Stimulated activated CD8-positive, alpha-beta memory T cell treated with anti-CD3 and anti-CD28 coated beads, Interleukin-15, amount 100 ng/mL, for 48 hours (primary cell): ENCODE measurements around the gene KRTAP26-1.

Source experiments
- DNase-seq, 2 donors: peaks; one replicate each; pipeline ENCODE4 v3.0.0-alpha.2; 2020; ENCODE audit warnings: low read depth in 2 of 2

Gene KRTAP26-1, protein sequence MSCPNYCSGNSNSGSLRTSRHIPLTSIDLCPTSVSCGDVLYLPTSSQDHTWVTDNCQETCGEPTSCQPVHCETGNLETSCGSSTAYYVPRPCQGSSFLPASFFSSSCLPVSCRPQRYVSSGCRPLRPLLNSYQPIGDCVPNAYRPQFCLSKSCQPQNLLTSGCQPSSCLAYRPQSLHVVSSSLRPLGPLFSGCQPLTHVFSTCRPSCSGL

GRCh38 chr21:30320215-30320614, at the start of gene KRTAP26-1:
TSS of gene KRTAP26-1 (minus strand) at chr21:30320315. CDS start at chr21:30320035, 280 bp downstream.
- no peak for DNase-seq

- no peak for DNase-seq
Measured at GRCh38 chr21:30355906-30356305, 35.8 kb upstream of the KRTAP26-1 start.

- DNase-seq, result no peak
Measured at GRCh38 chr21:30354308-30355005, 34.3 kb upstream of the KRTAP26-1 start.

DNA sequence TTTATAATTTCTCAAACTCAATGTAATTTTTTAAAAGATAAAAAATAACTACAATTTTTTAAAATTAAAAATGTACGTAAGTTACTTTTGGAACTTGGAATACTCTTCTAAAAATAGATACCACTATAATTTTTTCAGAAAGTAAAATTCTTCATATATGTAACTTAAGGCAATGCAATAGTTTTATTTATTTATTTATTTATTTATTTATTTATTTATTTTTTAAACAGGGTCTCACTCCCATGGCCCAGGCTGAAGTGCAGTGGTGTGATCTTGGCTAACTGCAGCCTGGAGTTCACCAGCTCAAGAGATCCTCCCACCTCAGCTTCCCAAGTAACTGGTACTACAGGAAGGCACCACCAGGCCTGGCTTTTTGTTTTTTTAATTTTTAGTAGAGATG, 31.4 kb upstream of the KRTAP26-1 start:
- DNase-seq, result no peak

DNA sequence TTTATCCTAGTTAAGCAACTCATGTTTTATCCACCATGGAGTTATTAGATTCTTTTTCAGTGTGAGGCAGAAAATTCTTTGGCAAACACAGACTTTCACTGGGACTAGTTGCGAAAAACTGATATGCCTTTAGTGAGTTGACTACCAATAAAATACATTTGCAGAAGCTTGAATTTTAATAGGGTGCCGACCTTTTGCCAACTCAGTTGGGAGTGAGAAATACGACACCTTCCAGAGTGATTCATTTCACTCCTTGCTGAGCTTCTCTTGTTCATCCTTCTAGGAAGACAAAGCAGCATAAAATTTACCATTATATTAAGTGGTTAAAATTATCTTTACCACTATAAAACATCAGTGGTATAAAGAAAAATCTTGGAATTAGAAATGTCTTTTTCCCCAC, 29.5 kb upstream of the KRTAP26-1 start:
- no peak for DNase-seq

DNA sequence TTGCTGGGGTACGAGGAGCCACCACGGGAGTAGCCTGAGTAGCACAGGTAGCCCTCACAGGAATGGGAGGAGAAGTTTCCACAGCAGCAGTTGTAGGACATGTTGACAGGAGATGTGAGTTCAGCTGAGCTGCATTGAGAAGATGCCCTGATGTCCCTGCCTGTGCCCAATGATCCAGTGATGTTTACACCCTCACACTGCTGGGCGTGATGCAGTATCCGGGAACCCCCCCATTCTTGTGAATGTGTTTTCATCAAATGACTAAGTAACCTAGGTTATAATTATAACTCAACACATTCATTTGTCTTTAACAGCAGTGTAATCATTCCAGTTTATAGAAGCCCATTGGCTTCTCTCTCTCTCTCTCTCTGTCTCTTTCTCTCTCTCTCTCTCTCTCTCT, 28.4 kb upstream of the KRTAP26-1 start, which contains the start of gene KRTAP23-1:
TSS of gene KRTAP23-1 (minus strand) at position 101 of the 400 bp plus-strand sequence. CDS start at position 101, 0 bp downstream.
- no peak for DNase-seq

DNA sequence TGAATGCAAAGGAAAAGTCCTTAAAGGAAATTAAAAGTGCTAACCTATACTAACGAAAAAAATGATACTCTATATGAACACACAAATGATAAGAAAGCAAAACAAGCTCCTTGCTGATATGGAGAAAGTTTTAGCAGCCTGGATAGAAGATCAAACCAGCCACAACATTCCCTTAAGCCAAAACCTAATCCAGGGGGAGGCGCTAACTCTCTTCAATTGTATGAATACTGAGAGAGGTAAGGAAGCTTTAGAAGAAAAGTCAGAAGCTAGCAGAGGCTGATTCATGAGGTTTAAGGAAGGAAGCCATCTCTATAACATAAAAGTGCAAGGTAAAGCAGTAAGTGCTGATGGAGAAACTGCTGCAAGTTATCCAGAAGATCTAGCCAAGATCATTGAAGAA, 24.9 kb upstream of the KRTAP26-1 start:
- DNase-seq, result no peak

DNA sequence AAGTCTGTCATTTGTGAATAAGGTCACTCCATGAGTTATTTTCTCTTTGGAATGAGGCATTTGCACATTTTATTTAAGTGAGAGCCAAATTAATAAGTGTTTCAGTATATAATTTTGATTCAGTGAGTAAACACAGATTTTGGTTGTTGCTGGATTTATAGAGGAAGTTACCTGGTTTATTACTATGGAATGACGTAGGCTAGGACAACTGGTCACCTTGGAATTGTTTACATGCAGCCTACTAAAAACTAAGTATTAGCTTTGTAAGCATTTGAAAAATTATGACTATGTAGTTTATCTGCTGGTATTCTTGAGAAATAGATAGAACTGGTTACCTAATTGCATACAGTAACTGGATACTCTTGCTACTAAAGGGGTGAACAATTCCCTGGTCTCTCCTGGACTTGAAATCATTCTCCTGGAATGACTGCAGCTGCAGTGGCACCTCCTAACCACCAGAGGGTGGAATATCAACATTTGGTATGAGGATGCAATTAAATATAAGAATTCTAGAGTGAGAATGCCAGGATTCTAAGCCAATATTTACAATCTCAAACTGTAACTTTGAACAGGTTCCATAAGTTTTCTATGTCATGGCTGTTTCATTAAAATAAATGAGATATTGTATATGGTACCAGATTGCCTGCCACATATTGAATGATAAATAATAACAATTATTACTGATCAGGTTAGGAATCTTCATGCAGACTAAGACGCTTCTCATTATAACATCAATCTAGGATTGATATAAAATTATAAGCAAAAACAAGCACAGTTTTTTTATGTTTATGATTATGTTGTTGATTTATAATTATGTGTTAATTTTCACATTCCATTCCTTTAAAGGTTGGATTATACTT, 20.8 kb upstream of the KRTAP26-1 start:
- DNase-seq, result no peak

GRCh38 chr21:30338717-30339116, 18.6 kb upstream of the KRTAP26-1 start:
- no peak for DNase-seq

GRCh38 chr21:30337772-30338171, 17.7 kb upstream of the KRTAP26-1 start:
- DNase-seq, result no peak

GRCh38 chr21:30337276-30337744, 17.2 kb upstream of the KRTAP26-1 start, which contains the start of gene KRTAP27-1:
TSS of gene KRTAP27-1 (minus strand) at chr21:30337694. CDS start at chr21:30337668, 26 bp downstream.
- DNase-seq, result no peak

DNA sequence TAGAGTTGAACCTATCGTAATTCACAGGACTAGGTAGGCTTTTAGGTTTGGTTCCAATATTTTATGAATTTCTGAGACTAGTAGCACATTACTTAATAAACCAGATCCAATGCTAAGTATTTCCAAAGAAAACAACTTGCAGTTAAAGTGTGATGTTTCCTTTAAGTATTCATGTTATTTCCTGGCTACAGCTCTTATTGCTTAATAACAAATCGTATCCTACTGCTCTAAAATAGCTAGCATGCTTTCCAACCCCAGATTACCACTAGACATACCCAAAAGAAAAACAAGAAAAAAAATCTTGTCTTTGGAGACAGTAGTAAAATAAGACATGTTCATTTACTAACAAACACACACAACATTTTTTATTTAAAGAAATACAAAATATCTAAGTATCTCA, 16.5 kb upstream of the KRTAP26-1 start:
- DNase-seq, result no peak

DNA sequence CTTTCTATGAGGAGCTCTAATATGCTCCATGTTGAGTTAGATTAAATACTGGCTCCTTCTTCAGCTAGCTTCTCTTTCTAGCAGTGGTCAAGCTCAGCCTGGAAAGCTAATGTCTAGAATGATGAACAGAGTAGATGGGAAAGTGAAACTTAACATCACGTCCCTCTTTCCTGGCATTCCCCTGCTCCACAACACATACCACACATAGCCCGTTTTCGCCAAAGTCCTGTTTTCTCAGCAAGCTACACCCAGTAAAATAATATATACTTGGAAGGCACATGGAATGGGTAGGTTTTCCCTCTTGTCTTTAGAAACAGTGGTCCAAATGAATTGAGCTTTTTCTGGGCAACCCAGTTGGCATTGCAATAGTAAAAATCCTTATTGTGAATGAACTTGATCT, 13.6 kb upstream of the KRTAP26-1 start:
- no peak for DNase-seq

- no peak for DNase-seq
Measured at GRCh38 chr21:30332681-30333080, 12.6 kb upstream of the KRTAP26-1 start.

GRCh38 chr21:30329203-30329875, 9.2 kb upstream of the KRTAP26-1 start:
- DNase-seq, result no peak

DNA sequence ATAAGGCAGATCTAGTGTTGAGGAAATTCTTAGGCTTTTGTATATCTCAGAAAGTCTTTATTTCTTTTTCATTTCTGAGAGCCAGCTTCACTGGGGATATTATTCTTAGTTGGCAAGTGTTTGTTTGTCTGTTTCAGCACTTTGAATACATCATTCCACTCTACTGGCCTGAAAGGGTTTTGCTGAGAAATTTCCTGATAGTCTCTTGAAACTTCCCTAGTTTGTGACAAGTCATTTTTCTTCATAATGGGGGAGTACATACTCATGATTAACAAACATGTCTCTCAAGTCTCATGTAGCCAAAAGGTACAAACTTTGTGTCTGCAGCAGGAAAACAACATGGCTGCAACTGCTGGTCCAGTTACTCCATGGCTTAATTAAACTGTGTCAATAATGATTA, 6.3 kb upstream of the KRTAP26-1 start:
- no peak for DNase-seq

DNA sequence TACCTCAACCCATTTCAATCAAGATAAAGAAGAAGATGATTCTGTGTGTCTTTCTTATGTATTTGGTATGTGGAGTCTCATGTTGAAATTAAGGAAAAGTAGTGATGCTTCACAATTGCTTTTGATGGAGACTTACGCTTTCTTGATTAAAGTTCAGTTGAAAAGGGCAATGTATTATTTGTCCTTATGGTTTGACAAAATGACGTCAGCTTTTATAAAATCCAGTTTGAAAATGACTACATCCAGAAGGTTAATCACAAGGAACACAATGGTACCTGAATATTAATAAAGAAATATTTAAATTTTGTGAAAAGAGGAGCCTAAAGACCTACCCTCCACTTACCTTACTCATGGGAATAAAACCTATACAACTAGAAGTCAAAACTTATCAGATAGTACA, 4.4 kb downstream of the KRTAP26-1 start:
- DNase-seq, result no peak

GRCh38 chr21:30306884-30307283, 13.2 kb downstream of the KRTAP26-1 start:
- no peak for DNase-seq

- DNase-seq, result no peak
Measured at GRCh38 chr21:30305136-30305535, 15.0 kb downstream of the KRTAP26-1 start.

GRCh38 chr21:30289215-30289614, 30.9 kb downstream of the KRTAP26-1 start, which contains the start of gene KRTAP25-1:
TSS of gene KRTAP25-1 (minus strand) at chr21:30289514. CDS start at chr21:30289490, 24 bp downstream.
- DNase-seq, result no peak

- DNase-seq, result no peak
Measured at GRCh38 chr21:30282850-30283249, 37.3 kb downstream of the KRTAP26-1 start, which contains the start of gene KRTAP24-1. TSS of gene KRTAP24-1 (minus strand) at chr21:30282950. CDS start at chr21:30282932, 18 bp downstream.
